GM21528 (cell line): ENCODE results near the gene PLA2G1B.
A peak's percentile ranks its signal among the peaks of the same experiment; 100 is the strongest.

Experiments
- ATAC-seq: cut with Tn5 transposase; IDR thresholded peaks from one replicate; pipeline ENCODE4 v1.9.1; 2021; ENCODE audit warnings: mild to moderate bottlenecking, moderate library complexity; ENCODE audit not compliant: unreplicated experiment, low FRiP score

Gene PLA2G1B

DNA sequence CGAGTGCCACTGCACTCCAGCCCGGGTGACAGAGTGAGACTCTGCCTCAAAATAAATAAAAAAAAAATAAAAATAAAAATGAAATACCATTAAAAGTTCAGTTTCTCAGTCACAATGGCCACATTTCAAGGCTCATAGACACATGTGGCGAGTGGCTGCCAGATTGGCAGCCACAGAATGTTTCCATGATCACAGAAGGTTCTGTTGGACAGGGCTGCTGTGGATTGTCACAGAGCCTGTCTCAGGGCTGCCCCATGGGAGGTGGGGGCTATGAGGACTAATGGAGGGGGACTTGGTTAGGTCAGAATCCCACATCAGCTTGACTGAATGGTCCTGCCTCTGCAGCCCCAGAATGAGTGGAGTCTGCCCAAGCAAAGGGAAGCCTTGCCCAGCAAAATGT lies 3.8 kb upstream of the PLA2G1B start:
- no peak for ATAC-seq

DNA sequence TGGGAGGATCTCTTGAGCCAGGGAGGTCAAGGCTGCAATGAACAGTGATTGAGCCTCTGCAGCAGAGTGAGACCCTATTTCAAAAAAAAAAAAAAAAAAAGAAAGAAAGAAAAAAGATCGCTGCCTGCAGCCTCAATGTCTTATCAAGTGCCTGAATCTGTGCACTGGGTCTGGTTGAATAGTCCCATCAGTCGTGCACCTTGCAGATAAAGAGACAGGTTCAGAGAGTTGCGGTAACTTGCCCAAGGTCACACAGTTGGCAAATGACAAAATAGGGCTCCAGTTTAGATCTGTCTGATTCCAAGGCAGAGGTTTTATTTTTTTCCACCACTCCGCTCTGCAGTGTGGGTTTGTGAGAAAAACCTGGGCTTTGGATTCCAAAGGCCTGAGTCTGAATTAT lies 649 bp upstream of the PLA2G1B start:
- no peak for ATAC-seq

DNA sequence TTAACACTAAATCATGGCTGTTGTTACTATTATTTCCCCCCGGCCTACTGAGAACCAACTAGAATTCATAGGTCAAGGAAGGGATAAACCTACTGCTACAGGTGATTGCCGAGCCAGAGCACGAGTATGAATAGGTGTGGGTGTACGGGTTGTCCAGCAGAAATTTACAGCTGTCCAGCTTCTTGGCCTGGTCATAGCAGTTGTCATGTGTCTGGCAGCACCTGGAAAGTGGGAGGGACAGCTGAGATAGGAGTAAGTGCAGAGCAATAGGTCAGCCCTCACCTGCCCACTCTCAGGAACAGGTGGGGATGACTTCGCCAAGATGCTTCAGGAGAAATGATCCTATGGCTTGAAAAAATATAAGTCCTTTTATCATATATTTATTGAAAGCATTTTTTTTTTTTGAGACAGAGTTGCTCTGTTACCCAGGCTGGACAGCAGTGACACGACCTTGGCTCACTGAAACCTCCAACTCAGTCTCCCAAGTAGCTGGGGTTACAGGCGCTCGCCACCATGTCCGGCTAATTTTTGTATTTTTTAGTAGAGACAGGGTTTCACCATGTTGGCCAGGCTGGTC lies 2.6 kb downstream of the PLA2G1B start:
- ATAC-seq, result no peak

DNA sequence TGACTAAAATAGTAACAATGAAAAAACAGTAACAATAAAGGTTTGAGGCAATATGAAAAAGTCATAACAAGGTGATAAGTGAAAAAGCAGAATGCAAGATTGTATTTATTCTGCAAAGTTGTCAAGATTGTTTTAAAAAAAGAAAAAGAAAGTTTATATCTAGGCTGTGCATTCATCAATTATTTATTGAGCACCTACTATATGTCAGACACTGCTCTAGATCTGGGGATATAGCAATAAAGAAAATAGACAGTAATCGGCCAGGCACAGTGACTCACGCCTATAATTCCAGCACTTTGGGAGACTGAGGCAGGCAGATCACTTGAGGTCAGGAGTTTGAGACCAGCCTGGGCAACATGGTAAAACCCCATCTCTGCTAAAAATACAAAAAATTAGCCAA lies 3.8 kb downstream of the PLA2G1B start:
- ATAC-seq, result no peak

DNA sequence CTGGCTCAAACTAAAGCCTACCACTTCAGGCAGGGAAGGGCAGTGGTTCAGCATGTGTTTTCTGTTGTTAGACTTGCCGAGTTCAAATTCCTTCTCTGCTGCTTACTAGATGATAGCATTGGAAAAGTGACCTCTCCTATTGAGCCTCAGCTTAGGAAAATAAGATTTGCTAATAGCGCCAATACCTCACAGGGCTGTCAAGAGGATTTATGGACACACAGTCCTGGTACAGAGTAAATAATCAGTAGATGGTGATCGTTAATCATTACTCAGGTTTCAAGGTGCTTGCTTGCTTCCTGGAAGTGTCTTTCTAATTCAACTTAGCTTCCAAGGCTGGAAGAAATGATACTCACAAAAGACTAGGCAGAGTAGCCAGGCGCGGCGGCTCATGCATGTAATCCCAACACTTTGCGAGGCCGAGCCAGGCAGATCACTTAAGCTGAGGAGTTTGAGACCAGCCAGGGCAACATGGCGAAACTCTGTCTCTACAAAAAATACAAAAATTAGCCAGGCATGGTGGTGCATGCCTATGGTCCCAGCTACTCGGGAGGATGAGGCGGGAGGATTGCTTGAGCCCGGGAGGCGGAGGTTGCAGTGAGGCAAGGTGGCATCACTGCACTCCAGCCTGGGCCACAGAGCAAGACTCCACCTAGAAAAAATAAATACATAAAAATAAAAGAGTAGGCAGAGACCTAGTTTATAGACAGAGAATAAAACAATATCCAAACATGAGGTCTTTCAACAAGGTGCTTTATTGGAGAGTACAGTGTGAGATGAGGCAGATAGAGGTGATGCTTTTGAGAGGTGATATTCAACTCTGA lies 6.0 kb downstream of the PLA2G1B start:
- ATAC-seq, result no peak

DNA sequence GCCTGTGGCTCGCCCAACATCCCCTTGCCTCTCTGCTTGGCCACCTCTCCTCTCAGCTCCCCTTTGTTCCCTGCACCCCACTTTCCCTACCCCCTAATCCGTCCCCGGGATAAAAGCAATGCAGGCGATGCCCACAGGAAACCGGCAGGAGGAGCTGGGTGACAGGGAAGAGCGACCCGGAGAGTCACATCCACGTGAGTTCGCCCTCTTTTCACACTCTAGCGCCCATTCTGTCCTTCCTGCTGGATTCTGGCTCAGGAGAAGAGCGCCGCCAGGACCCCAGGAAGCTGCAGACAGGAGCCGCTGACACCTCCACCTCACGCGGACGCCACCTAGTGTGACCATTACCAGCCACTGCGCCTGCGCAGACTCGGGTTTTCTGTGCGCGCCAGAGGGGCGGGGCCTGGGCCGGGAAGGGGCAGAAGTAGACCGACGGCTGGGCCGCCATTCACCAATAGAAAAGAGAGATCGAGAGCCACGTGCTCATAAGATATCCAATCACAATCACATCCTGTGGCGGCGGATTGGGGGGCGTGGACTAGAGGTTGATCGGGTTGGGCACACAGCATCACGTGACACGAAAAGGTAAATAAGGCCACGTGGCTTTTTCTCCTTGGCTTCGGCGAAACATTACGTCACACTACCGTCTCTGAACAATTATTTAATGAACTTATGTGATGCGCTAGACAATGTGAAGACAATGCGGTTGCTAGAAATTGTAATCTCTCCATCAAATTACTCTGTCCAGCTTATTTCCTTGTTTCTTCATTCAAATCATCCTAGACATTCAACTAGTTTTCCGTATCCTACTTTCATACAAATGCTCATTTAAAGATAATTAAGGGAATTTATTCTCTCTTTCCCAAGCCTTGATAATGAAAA lies 10.1 kb downstream of the PLA2G1B start:
- ATAC-seq, result peak; percentile 92

DNA sequence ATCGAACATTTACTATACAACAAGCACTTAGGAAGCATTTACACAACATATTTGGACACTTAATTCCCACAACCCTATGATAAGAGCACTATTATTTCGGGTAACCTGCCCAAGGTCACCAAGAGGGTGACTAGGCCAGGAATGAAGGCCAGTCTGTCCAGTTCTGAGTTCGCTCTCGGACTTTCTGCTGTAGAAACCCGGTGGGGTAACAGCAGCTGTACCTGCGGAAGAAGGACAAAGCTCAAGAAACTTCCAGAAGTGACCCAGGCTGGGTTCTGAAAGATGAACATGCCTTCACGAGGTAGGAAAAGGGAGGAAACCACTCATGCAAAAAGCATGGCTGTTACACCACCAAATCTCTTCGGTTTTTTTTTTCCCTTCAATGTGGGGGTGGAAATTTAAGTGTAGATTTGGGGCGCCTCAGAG lies 10.8 kb downstream of the PLA2G1B start:
- no peak for ATAC-seq

DNA sequence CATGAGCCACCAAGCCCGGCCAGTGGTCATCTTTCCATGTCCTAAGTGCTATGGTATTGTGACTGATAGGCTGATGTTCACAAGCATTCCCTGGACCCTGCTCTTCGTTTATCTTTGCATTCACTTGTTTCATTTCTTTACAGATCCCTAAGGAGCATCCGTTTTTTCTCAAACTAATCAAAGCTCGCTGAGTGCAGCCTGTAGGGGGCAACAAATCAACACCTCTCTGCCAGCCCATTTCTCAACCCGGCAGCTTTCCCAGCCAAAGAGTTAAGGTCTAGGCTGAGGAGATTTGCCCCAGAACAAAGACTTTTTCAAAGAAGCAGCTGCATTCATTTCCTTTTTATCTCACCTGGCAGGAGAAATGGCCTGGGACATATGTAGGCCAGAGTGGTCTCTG lies 13.4 kb downstream of the PLA2G1B start:
- no peak for ATAC-seq

DNA sequence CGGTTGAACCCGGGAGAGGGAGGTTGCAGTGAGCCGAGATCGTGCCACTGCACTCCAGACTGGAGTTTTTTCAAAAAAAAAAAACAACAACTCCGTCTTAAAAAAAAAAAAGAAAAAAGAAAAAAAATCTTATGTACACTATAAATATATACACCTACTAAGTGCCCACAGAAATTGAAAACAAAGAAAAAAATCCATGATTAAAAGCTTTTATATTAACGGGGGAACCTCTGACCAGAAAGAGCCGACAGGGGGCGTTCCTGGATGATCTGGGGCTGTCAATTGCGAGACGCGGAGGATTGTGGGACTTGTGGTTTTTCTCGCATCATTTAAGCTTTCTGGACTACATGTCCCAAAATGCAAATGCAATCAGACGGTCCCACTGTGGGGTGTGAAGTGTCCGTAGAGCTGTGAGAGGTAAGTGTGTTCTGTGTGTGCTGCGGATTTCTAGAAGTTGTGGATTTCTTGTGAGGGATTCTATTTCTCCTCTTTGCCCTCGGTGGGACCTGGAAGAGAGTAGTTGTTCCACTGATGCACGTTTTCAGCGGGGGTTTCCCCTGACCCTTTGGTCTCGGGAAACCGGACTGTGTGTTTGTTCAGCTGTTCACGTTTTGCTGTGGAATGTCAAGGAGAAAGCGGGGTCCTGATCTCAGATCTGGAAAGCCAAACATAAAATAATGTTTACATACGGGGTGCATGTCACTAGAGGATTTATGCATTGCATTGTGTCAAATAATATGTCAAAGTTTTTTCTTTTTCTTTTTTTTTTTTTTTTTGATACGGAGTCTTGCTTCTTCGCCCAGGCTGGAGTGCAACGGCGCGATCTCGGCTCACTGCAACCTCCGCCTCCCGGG lies 25.4 kb downstream of the PLA2G1B start, which contains the start of gene SIRT4:
Gene SIRT4 (plus strand): TSS at position 360 of the 854 bp plus-strand sequence. CDS start 1,241 bp downstream, outside the sequence.
- ATAC-seq, result peak; percentile 93

DNA sequence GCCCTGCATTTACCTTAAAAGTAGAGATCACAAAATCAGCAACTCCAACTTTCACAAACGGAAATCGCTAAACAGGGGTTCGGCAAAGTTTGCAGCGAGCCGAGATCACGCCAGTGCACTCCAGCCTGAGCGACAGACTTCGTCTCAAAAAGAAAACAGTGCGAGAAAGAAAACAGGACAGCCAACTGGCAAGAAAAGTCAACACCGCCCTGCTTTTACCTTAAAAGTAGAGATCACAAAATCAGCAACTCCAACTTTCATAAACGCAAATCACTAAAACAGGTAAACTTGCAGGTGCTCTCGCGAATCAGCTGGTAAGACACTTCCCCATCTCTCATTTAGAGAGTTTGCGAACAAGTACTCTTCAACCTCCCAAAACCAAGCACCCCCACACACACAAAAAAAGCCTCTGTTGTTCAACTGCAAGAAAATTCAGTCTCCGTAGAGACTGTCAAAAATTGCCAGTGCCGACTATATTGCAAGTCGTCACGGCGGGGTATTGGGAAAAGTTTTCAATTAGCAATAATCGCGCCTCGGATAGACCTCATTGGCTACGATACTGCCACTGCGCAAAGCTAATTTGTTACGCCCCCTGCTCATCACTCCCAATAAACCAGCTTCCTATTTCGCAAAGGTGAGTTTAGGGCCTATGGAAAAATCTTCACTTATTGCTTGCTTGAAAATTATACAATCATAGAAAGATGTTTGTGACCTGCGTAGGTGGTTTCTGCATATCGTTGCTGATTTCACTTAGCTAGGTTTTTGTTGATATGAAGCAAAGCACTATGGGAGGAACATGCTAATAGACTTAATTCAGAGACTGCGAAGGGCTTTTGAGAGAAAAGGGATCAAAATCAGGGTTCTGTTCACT lies 34.7 kb downstream of the PLA2G1B start, which contains the start of gene RNU4-1:
Gene RNU4-1 (minus strand): TSS at position 577 of the 871 bp plus-strand sequence.
- ATAC-seq, result peak; percentile 42

DNA sequence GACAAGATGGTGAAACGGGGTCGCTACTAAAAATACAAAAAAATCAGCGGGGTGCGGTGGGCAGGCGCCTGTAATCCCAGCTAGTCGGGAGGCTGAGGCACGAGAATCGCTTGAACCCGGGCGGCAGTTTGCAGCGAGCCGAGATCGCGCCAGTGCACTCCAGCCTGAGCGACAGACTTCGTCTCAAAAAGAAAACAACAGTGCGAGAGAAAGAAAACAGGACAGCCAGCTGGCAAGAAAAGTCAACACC lies 35.2 kb downstream of the PLA2G1B start:
- peak; percentile 18 for ATAC-seq

DNA sequence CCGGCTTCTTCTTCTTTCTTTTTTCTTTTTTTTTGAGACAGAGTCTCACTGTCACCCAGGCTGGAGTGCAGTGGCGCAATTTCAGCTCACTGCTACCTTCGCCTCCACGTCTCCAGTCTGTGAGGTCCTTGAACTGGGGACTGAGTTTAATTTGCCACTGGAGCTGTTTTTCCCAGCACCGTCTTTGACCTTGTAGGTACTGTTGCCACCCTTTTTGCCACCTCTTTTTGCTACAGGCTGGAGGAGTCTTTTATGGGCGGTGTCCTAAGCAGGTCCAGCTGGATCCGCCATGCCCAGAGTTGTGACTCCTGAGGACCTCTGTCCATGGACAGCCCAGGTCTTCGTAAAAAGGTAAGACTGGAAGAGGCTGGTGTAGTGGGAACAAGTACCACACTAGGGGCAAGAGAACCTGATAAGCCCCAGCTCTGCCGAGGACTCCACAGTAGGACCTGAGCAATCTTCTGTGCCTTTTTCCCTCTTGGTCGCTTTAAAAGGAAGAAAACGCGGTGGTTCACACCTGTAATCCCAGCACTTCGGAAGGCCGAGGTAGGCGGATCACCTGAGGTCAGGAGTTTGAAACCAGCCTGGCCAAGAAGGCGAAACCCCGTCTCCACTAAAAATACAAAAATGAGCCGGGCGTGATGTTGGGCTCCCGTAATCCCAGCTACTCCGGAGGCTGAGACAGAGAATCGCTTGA lies 36.8 kb downstream of the PLA2G1B start:
- no peak for ATAC-seq

DNA sequence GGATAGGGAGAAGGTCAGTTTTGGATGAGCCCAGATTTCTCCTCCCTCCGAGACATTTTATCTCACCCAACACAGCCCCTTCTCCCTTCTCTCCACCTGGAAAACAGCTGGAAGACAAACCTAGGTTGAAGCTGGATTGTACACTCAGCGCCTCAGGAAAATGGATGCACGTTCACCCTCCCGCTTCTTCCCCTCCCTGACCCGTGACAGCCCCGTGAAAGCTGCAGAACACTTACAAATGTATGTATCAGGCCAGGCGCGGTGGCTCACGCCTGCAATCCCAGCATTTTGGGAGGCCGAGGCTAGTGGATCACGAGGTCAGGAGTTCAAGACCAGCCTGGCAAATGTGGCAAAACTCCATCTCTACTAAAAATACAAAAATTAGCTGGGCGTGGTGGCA lies 40.1 kb downstream of the PLA2G1B start:
- ATAC-seq, result no peak

DNA sequence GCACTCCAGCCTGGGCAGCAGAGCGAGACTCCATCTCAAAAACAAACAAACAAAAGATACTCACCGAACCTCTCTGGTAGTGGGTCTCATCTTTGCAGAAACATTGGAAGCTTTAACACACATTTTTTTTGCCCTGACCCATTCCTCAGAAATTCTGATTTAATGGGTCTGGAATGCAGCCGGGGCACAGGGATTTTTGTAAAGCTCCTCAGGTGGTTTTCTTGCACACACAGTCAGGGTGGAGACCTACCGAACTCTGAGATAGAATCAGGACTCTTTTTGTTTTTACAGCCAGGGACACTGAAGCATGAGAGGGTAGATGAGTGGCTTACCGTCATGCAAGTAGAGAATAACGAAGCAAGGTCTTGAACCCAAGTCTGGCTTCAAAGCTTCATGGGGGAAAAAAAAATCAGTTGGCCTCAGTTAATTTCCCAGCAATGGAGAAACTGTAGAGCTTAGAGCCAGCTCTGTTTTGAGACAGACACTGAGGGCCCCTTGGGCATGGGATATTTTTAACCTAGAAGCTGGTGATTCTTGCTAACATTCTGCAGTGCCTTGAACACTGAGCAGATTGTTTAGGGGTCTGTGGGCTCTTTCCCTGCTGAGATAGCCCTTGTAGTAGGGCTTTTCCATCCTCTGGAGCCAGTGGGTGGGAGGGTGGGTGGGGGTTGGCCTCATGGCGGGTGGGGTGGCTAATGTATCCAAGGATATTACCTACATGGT lies 40.6 kb downstream of the PLA2G1B start:
- no peak for ATAC-seq

DNA sequence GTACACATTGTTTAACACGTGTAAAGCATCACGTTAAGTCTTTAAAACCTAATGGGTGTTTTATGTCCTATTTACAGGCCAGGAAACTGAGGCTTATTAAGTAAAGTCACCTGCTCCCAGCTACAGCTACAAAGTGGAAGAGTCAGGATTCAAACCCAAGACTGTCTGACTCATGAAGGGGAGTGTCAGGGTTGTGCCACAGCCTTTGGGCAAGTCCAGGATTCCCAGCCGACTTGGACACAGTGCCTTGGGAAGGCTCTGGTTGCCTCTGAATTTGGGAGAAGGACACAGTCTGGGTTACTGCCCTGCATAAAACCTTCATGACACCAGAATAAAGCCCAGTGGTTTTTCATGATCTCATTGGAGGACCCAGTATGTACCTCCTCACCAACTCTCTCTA lies 43.2 kb downstream of the PLA2G1B start:
- no peak for ATAC-seq

DNA sequence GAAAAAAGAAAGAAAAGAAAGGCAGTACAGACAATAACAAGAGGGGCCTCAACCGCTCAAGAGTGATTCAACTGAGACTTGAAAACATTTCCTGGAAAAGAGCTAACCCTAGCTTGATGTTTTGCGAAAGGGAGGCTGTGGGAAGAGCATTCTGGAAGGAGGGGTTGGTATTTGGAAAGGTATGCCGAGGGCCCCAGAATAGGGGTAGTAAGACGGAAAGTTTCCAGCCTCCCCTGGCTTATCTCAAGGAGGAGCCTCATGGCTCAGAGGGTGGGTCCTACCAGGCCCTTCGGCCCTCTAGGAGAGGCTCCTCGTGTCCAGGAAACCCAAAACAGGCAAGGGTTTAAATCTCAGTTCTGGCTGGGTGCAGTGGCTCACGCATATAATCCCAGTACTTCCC lies 44.3 kb downstream of the PLA2G1B start:
- no peak for ATAC-seq

DNA sequence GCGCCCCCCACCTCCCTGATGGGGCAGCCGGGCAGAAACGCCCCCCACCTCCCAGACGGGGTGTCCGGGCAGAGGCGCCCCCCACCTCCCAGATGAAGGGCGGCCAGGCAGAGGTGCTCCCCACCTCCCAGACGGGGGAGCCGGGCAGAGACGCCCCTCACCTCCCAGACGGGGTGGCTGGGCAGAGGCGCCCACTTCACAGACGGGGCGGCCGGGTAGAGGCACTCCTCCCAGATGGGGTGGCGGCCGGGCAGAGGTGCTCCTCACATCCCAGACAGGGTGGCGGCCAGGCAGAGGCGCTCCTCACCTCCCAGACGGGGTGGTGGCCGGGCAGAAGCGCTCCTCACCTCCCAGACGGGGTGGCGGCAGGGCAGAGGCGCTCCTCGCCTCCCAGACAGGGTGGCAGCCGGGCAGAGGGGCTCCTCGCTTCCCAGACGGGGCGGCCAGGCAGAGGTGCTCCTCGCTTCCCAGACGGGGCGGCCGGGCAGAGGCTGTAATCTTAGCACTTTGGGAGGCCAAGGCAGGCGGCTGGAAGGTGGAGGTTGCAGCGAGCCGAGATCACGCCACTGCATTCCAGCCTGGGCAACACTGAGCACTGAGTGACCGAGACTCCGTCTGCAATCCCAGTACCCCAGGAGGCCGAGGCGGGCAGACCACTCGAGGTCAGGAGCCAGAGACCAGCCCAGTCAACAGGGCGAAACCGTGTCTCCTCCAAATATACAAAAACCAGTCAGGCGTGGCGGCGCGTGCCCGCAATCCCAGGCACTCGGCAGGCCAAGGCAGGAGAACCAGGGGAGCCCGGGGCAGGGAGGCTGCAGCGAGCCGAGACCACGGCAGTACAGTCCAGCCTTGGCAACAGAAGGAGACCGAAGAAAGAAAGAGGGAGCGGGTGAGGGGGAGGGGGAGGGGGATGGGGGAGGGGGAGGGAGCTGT lies 49.2 kb downstream of the PLA2G1B start:
- no peak for ATAC-seq
